ENCODE measurements around the gene DCXR.

The DCXR gene

GRCh38 chr17:82003411-82004381, 33.8 kb downstream of the DCXR start (continued):
- TF ChIP-seq, protein P1, sequence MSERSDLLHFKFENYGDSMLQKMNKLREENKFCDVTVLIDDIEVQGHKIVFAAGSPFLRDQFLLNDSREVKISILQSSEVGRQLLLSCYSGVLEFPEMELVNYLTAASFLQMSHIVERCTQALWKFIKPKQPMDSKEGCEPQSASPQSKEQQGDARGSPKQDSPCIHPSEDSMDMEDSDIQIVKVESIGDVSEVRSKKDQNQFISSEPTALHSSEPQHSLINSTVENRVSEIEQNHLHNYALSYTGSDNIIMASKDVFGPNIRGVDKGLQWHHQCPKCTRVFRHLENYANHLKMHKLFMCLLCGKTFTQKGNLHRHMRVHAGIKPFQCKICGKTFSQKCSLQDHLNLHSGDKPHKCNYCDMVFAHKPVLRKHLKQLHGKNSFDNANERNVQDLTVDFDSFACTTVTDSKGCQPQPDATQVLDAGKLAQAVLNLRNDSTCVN (tag by site-specific recombination; optimal IDR thresholded peaks at IDR 0.05): peak; percentile 43
- TF ChIP-seq ZNF776 (tag by site-specific recombination; IDR thresholded peaks at IDR 0.05; ENCODE audit: borderline replicate concordance) (no peak), GFI1B (tag by site-specific recombination; IDR thresholded peaks at IDR 0.05) (no peak), ZNF600 (tag by site-specific recombination; IDR thresholded peaks at IDR 0.05) (peak; percentile 91), ZNF121 (tag by site-specific recombination; IDR thresholded peaks at IDR 0.05) (0 out of 2 replicates have a peak, but pooled peaks have one; percentile 22), ZNF2 (tag by site-specific recombination; IDR thresholded peaks at IDR 0.05) (peak; percentile 44; the same call in 1 of the 2 replicates), ZFP69B (tag by site-specific recombination; IDR thresholded peaks at IDR 0.05) (no peak; the same call in 1 of the 2 replicates), ZNF629 (tag by site-specific recombination; IDR thresholded peaks at IDR 0.05) (peak; percentile 29; the same call in 1 of the 2 replicates), ZNF555 (tag by site-specific recombination; conservative IDR thresholded peaks at IDR 0.05) (no peak), ZNF610 (tag by site-specific recombination; IDR thresholded peaks at IDR 0.05; ENCODE audit: borderline replicate concordance) (no peak)
- TF ChIP-seq, protein P2, sequence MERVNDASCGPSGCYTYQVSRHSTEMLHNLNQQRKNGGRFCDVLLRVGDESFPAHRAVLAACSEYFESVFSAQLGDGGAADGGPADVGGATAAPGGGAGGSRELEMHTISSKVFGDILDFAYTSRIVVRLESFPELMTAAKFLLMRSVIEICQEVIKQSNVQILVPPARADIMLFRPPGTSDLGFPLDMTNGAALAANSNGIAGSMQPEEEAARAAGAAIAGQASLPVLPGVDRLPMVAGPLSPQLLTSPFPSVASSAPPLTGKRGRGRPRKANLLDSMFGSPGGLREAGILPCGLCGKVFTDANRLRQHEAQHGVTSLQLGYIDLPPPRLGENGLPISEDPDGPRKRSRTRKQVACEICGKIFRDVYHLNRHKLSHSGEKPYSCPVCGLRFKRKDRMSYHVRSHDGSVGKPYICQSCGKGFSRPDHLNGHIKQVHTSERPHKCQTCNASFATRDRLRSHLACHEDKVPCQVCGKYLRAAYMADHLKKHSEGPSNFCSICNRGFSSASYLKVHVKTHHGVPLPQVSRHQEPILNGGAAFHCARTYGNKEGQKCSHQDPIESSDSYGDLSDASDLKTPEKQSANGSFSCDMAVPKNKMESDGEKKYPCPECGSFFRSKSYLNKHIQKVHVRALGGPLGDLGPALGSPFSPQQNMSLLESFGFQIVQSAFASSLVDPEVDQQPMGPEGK (tag by site-specific recombination; IDR thresholded peaks at IDR 0.05): peak; percentile 44

DNA sequence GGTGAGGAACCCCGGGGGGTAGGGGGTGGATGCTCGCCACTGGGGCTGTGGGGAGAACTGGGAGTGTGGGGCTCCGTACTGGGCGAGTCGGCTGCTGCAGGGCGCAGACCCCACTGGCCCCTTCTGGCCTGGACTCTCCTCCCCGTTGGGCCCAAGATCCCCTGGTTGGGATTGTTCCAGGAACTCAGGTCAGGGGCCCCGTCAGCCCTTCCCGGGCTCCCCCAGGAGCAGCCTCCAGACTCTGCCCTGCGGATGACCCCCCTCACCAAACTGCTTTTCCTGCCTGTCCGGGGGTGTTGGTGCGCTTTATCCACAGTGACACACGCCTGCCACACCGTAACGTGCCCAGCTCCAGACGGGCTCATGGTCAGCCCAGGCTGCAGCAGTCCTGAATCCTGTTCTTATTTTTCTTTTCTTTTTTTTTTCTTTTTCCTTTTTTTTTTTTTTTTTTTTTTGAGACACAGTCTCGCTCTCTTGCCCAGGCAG, 35.9 kb downstream of the DCXR start:
- H3K4me1 ChIP-seq (ENCODE audit: control insufficient read depth, insufficient read depth, low read length): peaks cover 6% of the 10 kb centered on the region; the same call in 1 of the 2 replicates
- CTCF ChIA-PET: interaction anchor here (1.1 kb wide), 1 partner anchor 14 kb away, joined by 3 read pairs; no protein-coding TSS in a partner anchor
- TF ChIP-seq YY2 (tag by site-specific recombination; IDR thresholded peaks at IDR 0.05) (no peak), ZFP3 (tag by site-specific recombination; IDR thresholded peaks at IDR 0.05; ENCODE audit: low read depth) (no peak), ZSCAN4 (tag by site-specific recombination; IDR thresholded peaks at IDR 0.05) (no peak), ZNF311 (tag by site-specific recombination; IDR thresholded peaks at IDR 0.05; ENCODE audit: borderline replicate concordance) (no peak), ZNF449 (tag by site-specific recombination; IDR thresholded peaks at IDR 0.05) (no peak), ZBTB17 (tag by site-specific recombination; IDR thresholded peaks at IDR 0.05) (no peak), ZNF707 (tag by site-specific recombination; IDR thresholded peaks at IDR 0.05) (no peak), ZNF133 (tag by site-specific recombination; IDR thresholded peaks at IDR 0.05) (no peak), ZNF701 (tag by site-specific recombination; IDR thresholded peaks at IDR 0.05) (no peak), ZNF600 (tag by site-specific recombination; IDR thresholded peaks at IDR 0.05) (peak; percentile 38; the same call in 1 of the 2 replicates), YY1 (tag by site-specific recombination; IDR thresholded peaks at IDR 0.05) (no peak), SP7 (tag by site-specific recombination; IDR thresholded peaks at IDR 0.05) (no peak), ZXDB (tag by site-specific recombination; IDR thresholded peaks at IDR 0.05) (no peak), ZBTB8A (tag by site-specific recombination; IDR thresholded peaks at IDR 0.05) (0 out of 2 replicates have a peak, but pooled peaks have one; percentile 46)
- TF ChIP-seq, protein P3, sequence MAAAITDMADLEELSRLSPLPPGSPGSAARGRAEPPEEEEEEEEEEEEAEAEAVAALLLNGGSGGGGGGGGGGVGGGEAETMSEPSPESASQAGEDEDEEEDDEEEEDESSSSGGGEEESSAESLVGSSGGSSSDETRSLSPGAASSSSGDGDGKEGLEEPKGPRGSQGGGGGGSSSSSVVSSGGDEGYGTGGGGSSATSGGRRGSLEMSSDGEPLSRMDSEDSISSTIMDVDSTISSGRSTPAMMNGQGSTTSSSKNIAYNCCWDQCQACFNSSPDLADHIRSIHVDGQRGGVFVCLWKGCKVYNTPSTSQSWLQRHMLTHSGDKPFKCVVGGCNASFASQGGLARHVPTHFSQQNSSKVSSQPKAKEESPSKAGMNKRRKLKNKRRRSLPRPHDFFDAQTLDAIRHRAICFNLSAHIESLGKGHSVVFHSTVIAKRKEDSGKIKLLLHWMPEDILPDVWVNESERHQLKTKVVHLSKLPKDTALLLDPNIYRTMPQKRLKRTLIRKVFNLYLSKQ (tag by site-specific recombination; IDR thresholded peaks at IDR 0.05; ENCODE audit: borderline replicate concordance): no peak
- TF ChIP-seq, protein P2 (tag by site-specific recombination; IDR thresholded peaks at IDR 0.05): no peak

More for the DNA sequence above, 35.9 kb downstream of the DCXR start:
- POLR2A ChIA-PET: interaction anchor here (0.6 kb wide), 1 partner anchor 95 kb away, joined by 7 read pairs; no protein-coding TSS in a partner anchor
- Histone ChIP-seq H3K27ac (ENCODE audit: extremely low read depth, low read depth, low read length) (no peak overlapping the region), H3K4me3 (ENCODE audit: low read depth, low read length) (no peak overlapping the region), H3K9me3 (ENCODE audit: control insufficient read depth, insufficient read depth, low read depth, low read length) (no peaks in the 10 kb centered on the region), H3K36me3 (ENCODE audit: control insufficient read depth in 2 of 2, insufficient read depth in 1 of 2, low read length in 2 of 2) (peaks cover 0 to 6% of the 10 kb centered on the region in 2 experiments; a peak in 1 of 3 replicates)
